Amniotic epithelial cell (primary cell): Measurements from ENCODE around the gene EYA4.
A peak's percentile ranks its signal among the peaks of the same experiment; 100 is the strongest.

ENCODE experiments used
- DNase-seq: peaks from one replicate; pipeline ENCODE4 v3.0.0-alpha.2; 2010; ENCODE audit warnings: low read depth

The EYA4 gene

DNA sequence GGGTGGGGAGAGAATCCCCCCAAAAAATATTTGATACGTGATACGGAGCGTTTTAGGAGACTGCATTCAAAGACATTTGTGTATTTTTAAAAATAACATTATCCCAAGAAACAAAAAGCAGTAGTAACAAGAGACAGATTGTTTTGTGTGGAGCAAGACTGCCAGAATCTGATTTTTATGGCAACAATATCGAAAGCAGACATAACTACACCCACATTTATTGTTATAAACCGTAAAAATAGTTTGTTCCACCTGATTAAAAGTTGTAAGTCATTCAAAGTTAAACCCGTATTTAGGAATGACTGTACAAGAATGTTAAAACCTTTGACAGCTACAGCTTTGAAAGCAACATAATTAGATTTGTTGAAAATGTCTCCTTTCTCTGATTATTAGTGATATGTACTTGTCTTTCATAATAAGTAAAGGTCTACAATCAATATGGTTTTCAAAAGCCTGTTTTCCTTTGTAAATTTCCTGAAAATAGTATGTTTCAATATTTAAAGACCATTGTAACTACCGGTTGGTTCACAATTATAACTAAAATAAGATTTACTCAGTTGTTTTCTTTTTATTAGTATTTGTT, 2.7 kb downstream of the EYA4 start:
- no peak for DNase-seq

GRCh38 chr6:133244519-133244918, 3.4 kb downstream of the EYA4 start:
- no peak for DNase-seq

GRCh38 chr6:133245007-133245406, 3.9 kb downstream of the EYA4 start:
- DNase-seq, result no peak

- DNase-seq, result no peak
These were observed 4.3 kb downstream of the EYA4 start for GRCh38 chr6:133245422-133245903.

DNA sequence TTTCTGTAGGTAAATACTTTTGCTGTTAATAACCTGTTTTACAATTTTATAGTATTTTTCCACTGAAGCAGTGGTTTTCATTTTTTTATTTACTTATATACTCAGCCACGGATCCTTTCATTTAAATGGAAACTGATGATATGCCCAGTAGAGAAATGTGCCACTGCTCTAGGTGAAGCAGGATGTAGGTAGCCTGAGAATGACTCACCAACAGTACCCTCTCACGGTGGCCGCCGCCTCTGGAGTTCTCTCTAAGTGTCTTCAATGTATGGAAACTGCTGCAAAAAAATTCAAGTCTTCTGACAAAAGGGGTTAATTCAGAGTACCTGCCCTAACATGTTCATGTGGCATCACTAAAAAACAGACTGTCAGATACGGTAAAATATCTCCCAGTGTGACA, 6.4 kb downstream of the EYA4 start:
- no peak for DNase-seq

DNA sequence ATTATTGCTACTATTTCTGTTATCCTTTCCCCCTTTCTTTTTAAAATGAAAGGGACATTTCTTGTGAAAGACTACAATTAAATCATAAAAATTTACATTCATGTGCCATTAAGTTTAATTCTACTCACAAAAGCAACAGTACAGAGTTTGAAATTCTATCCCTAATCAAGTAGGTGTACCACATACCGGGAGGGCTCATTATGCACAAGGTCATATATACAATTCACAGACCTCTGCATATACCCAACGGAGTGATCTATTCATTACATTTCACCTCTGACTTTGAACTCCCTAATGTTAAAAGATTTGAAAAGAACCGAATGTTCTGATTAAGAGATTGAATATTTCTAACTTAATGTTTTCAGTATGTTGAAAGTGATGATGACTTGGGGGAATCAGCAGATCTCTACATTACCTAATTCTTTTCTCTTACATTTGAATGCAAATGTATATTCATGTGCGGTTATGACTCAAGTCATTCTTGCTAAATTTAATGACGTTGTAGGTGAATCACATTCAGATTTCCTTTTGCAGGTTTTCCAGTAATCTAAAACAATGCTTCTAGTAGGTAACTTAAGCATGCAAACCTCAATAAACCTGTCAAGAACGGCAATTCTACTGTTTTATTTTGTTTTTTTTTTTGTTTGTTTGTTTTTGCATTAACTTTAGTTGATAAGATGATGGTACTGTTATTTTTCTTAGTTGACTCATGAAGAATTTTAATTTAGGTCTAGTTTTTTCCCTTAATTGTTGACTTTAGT, 7.3 kb downstream of the EYA4 start:
- DNase-seq, result peak; percentile 82

GRCh38 chr6:133251688-133252087, 10.5 kb downstream of the EYA4 start:
- DNase-seq, result no peak

DNA sequence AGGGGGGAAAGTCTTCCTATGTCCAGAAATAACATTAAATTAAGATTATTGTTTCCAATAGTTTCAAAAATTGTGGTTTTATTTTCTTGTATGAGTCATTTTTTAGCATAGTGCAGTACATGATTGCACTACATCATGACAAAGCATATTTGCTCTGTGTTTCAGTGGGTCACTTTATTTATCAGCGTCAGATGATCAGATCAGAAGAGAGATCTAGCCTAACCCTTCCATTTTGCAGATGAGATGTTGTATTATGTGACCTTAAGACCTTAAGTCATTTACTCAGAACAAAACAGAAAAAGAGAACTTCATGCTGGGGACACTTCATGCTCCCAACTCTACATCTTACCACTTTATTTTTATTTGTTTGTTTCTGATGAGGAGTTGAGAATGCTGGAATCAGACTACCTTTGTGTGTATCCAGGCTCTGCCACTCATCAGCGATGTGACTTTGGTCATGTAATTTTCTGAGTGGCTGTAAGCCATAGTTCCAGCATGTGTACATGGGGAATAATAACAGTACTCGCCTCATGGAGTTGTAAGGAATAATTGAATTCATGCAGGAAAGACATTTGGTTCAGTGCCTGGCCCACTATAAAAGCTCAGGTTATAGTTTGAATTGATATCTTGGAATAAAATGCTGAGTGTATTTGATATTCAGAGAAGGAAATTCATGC, 13.5 kb downstream of the EYA4 start:
- peak; percentile 51 for DNase-seq

DNA sequence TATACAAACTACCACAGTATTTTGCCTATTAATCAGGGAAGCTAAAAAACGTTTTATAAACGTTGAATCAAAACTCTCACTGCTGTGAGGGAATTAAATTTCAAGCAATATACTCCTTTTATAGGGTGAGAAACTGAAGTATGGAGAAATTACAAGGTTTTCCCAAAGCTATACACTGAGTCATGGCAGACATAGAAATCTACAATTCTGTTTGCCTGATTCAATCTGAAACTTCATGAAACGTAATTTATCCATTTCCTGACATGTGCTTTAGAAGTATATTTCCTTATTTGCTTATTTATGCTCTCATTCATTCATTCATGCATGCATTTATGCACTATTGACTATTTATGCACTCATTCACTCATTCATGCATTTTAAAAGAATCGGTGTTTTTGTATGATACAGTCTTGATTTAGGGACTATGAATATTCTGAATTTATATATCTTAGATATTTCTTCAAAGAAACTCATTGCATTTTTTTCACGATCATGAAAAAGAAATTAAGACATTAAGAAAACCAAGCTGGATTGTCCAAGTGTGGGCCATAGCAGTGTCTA, 16.5 kb downstream of the EYA4 start:
- DNase-seq, result no peak

DNA sequence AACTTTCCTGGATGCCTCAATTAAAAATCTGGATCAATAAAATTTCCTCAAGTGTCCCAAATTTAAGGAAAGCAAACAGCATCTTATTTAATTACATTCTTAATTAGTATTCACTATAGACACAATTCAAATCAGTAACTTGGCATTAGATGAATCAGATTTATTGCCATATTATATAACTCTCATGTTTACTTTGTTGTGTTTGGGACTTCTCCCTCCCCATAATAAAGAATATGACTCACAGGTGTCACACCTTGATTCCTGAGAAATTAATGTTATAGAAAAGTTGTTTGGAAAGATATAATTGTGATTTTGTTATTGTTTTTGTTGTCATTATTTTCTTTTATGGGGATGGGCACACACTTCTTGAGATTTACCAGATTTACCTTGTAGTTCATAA, 18.4 kb downstream of the EYA4 start:
- DNase-seq, result no peak

DNA sequence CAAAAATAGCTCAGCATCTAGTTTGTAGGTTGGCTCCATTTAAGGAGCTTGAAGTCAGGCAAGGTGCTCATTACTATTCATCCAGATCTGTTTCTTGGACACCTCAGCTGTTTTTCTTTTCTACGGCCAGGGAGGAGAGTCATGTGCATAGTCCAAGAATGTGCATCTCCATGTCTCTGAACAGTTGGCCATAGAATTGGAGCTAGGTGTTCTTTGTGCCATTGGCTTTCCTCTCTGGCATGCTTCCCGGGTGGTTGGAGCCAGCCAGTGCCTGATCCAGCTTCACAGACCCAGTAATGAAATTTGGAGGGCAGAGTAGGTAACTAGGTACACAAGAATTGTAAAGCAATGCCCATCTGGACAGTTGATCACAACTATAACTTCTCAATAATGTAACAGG, 21.6 kb downstream of the EYA4 start:
- DNase-seq, result no peak

GRCh38 chr6:133265066-133265465, 23.9 kb downstream of the EYA4 start:
- DNase-seq, result no peak

DNA sequence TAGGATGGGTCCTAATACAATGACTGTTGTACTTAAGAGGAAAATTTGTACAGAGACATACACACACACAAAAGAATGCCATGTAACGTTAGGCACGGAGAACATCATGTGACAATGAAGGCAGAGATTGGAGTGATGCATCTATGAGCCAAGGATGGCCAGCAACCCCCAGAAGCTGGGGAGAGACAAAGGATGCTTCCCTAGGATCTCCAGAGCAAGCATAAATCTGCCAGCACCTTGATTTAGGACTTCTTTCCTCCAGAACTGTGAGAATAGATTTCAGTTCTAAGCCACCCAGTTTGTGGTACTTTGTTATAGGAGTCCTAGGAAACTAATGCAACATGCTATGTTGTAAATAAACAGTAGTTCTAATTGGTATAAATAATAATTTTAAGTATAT, 25.0 kb downstream of the EYA4 start:
- DNase-seq, result no peak

- DNase-seq, result no peak
These were observed 27.5 kb downstream of the EYA4 start for GRCh38 chr6:133268621-133269020.

GRCh38 chr6:133274813-133275212, 33.7 kb downstream of the EYA4 start:
- no peak for DNase-seq

- DNase-seq, result no peak
These were observed 34.1 kb downstream of the EYA4 start for GRCh38 chr6:133275213-133275612.

DNA sequence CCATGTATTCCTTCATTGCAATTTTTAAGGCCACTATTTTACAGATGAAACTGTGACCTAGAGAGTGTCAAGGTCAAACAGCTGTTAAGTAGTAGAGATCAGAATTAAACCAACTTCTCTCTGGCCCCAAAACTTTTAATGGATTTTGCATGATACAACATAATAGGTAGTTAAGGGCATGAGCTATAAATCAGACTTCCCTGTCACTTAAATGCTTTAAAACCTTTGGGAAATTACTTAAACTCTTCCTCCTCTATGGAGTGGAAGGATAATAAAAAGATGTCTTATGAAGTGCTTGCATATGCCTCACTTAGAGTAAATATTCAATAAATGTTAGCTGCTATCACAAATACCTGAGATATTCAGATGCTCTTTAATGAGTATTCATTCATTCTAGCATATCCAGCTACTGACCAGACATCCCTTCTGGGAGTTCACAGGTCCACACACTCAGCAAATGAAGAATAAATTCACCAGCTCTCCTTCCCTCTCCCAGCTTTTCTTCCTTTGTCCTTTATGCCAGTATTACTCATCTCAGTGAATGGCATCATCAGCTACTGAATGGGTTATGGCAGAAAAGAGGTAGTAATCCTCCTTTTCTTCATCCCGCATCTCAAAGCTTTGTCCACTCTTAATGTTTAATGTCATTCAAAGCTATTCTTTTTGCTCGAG, 36.2 kb downstream of the EYA4 start:
- DNase-seq, result no peak

DNA sequence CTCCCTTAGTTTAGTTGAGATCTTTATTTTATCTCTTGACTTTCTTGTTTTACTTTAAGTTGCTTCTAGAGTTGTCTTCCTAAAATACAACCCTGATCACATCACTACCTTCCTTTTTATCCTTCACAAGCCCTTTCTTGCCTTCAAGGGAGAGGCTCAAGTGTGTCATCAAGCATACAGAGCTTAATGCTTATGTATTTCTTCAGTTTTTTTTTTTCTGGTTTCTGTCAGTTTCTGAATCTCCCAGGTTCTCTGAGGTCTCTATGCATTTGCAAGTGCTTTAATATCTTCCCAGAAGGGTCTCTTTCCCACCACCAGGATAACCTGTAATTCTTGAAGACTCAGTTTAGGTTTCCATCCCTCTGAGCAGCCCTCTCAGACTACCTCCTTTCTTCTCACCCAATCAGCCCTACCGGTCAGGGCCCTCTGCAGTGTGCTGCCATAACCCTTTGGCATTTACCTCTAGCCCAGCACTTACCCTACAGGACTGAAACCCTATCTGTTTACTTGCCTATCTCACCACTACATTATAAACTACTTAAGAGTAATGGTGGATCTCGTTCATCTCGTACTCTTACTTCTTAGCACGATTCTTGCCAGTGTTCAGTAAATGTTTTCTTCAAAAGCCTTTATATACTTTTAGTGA, 36.9 kb downstream of the EYA4 start:
- no peak for DNase-seq

DNA sequence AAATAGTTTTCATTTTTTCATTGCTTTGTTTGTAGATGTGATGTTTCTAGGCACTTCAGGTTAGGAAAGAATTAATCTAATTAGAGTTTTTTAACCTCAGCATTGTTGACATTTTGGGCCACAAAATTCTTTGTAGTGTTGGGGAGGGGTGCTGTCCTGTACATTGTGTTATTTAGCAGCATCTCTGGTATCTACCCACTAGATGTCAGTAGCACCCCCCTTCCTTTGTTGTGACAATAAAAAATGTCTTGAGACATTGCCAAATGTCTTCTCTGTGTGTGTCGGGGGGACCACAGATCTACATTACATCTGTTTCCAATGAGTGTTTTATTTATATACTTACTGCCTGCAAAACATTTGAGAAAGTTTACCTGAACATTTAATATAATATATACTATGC, 45.6 kb downstream of the EYA4 start:
- DNase-seq, result peak; percentile 11

GRCh38 chr6:133288662-133289061, 47.5 kb downstream of the EYA4 start:
- no peak for DNase-seq

- DNase-seq, result no peak
These were observed 48.7 kb downstream of the EYA4 start for GRCh38 chr6:133289733-133290306.

DNA sequence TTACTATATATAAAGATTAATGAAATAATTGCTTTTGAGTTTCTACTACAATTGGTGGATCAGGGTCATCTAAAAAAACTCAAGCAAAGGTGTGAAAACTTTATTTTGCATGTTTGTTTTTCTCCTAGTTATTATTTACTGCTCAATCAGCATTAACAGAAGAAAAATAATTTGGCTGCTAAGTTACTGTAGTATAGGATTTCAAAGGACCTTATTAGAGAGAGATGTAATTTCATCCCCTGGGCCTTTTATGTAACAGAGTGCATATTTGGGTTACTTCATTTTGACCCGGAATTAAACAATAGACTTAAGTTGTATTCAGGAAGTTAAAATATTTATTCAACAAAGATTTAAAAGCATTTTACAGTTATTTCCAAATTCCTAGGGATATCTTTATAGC, 49.8 kb downstream of the EYA4 start:
- no peak for DNase-seq
